Activated CD8-positive, alpha-beta T cell treated with anti-CD3 and anti-CD28 coated beads, Interleukin-2, amount 10 ng/mL, durations not matched to agents 7 days and 5 days (primary cell): ENCODE data around the gene HDLBP. TPM values are rescaled to one million over a fixed set of nuclear protein-coding genes. Genes with fewer than 3 reads are reported as not detected.

ENCODE experiments used
- ATAC-seq: fragments of 150-1000 bp; cut with Tn5 transposase; one replicate; pipeline ENCODE4 v1.10.0; 2021; ENCODE audit warnings: moderate library complexity
- CTCF ChIA-PET: fragments of 350-600 bp; sonication (Branson Sonifier 250); formaldehyde crosslinking; loops from one replicate; lab custom pipeline; 2021; ENCODE audit warnings: antibody characterized with exemption; lab: Charles Lee
- POLR2A ChIA-PET: fragments of 350-600 bp; sonication (Branson Sonifier 250); formaldehyde crosslinking; loops from one replicate; lab custom pipeline; 2021; ENCODE audit warnings: antibody characterized with exemption; lab: Charles Lee
- DNase-seq: peaks from one replicate; pipeline ENCODE4 v3.0.0-alpha.2; 2020
- H3K27ac Mint-ChIP-seq: one replicate; pipeline ENCODE4 v1.8.0; 2021; ENCODE audit warnings: mild to moderate bottlenecking, mixed read lengths
- H3K27me3 Mint-ChIP-seq: one replicate; pipeline ENCODE4 v1.8.0; 2021; ENCODE audit warnings: low read depth, mixed read lengths
- H3K36me3 Mint-ChIP-seq: one replicate; pipeline ENCODE4 v1.8.0; 2021; ENCODE audit warnings: low read depth, mixed read lengths
- H3K4me1 Mint-ChIP-seq: one replicate; pipeline ENCODE4 v1.8.0; 2021; ENCODE audit warnings: low read depth, mixed read lengths
- H3K4me3 Mint-ChIP-seq: one replicate; pipeline ENCODE4 v1.8.0; 2021; ENCODE audit warnings: mild to moderate bottlenecking, mixed read lengths
- H3K9me3 Mint-ChIP-seq: one replicate; pipeline ENCODE4 v1.8.0; 2022; ENCODE audit warnings: mixed read lengths; ENCODE audit not compliant: insufficient read depth
- total RNA-seq, 2 experiments: library from RNA; stranded (reverse); gene quantifications; one replicate each; pipeline ENCODE4 v1.2.3, GENCODE V29; 2021

HDLBP gene
- 100 to 1,000 TPM; 186 to 187 TPM for total RNA-seq

GRCh38 chr2:241315093-241315878 is at the start of gene HDLBP:
HDLBP (minus strand) TSS chr2:241315672; CDS start chr2:241266869, 48,803 bp downstream.
- peaks cover 43% of the 10 kb centered on the region for H3K36me3 Mint-ChIP-seq

GRCh38 chr2:241364781-241365180 is 49.3 kb upstream of the HDLBP start:
- H3K27ac Mint-ChIP-seq = no peak overlapping the region
- H3K36me3 Mint-ChIP-seq = no peaks in the 10 kb centered on the region
- H3K4me3 Mint-ChIP-seq = no peak overlapping the region
- H3K4me1 Mint-ChIP-seq = peaks cover 2% of the 10 kb centered on the region
- DNase-seq (no peak), ATAC-seq (no peak)
- CTCF ChIA-PET = no interaction called here
- H3K9me3 Mint-ChIP-seq = no peaks in the 10 kb centered on the region
- POLR2A ChIA-PET = no interaction called here
- H3K27me3 Mint-ChIP-seq = no peaks in the 10 kb centered on the region

More at GRCh38 chr2:241315093-241315878, at the start of gene HDLBP:
- Mint-ChIP-seq H3K4me3 (peak within 1 kb of the TSS; percentile 100), H3K9me3 (no peaks in the 10 kb centered on the region), H3K27ac (peak within 1 kb of the TSS; percentile 100), H3K4me1 (peaks cover 70% of the 10 kb centered on the region), H3K27me3 (no peaks in the 10 kb centered on the region)
- CTCF ChIA-PET = interaction anchor here (0.9 to 2.3 kb wide), 5 partner anchors 14 to 323 kb away, joined by 3 to 6 read pairs (median 4); partner anchors contain the start of gene ATG4B
- POLR2A ChIA-PET = interaction anchor here (0.6 to 3.5 kb wide), 20 partner anchors 8 to 807 kb away, joined by 3 to 24 read pairs (median 4); partner anchors contain the start of genes DTYMK and ING5
- DNase-seq (peak; percentile 100), ATAC-seq (peak; percentile 80)

GRCh38 chr2:241363426-241363825 is 48.0 kb upstream of the HDLBP start:
- POLR2A ChIA-PET = no interaction called here
- no peak overlapping the region for H3K27ac Mint-ChIP-seq
- CTCF ChIA-PET = no interaction called here
- no peak for DNase-seq
- no peaks in the 10 kb centered on the region for H3K36me3 Mint-ChIP-seq
- ATAC-seq = no peak
- peaks cover 11% of the 10 kb centered on the region for H3K4me1 Mint-ChIP-seq
- no peaks in the 10 kb centered on the region for H3K9me3 Mint-ChIP-seq
- no peak overlapping the region for H3K4me3 Mint-ChIP-seq
- H3K27me3 Mint-ChIP-seq = no peaks in the 10 kb centered on the region

GRCh38 chr2:241359481-241360045 is 44.1 kb upstream of the HDLBP start:
- CTCF ChIA-PET = interaction anchor here (1.0 kb wide), 1 partner anchor 300 kb away, joined by 3 read pairs; no protein-coding TSS in a partner anchor

GRCh38 chr2:241358470-241358869 is 43.0 kb upstream of the HDLBP start:
- ChIA-PET POLR2A (interaction anchor here (0.6 to 0.7 kb wide), 2 partner anchors 42 to 737 kb away, joined by 3 read pairs; partner anchors contain the start of gene SEPTIN2), CTCF (no interaction called here)
- no peaks in the 10 kb centered on the region for H3K9me3 Mint-ChIP-seq
- H3K27ac Mint-ChIP-seq = no peak overlapping the region
- no peaks in the 10 kb centered on the region for H3K27me3 Mint-ChIP-seq
- H3K4me3 Mint-ChIP-seq = no peak overlapping the region
- peaks cover 15% of the 10 kb centered on the region for H3K36me3 Mint-ChIP-seq
- ATAC-seq = no peak
- no peak for DNase-seq
- H3K4me1 Mint-ChIP-seq = peaks cover 26% of the 10 kb centered on the region

More at GRCh38 chr2:241359481-241360045, 44.1 kb upstream of the HDLBP start:
- POLR2A ChIA-PET = no interaction called here
- Mint-ChIP-seq H3K4me1 (peaks cover 26% of the 10 kb centered on the region), H3K27ac (no peak overlapping the region), H3K4me3 (no peak overlapping the region), H3K27me3 (no peaks in the 10 kb centered on the region), H3K9me3 (no peaks in the 10 kb centered on the region), H3K36me3 (peaks cover 5% of the 10 kb centered on the region)
- ATAC-seq = no peak
- no peak for DNase-seq

- DNase-seq (no peak), ATAC-seq (no peak)
- Mint-ChIP-seq H3K4me3 (peak overlapping the region; percentile 71), H3K4me1 (peaks cover 24% of the 10 kb centered on the region), H3K27me3 (no peaks in the 10 kb centered on the region), H3K36me3 (peaks cover 22% of the 10 kb centered on the region), H3K9me3 (no peaks in the 10 kb centered on the region), H3K27ac (no peak overlapping the region)
- ChIA-PET POLR2A (no interaction called here), CTCF (no interaction called here)
Observed at GRCh38 chr2:241357531-241357930, 42.1 kb upstream of the HDLBP start.

- CTCF ChIA-PET = no interaction called here
- no peak for ATAC-seq
- H3K9me3 Mint-ChIP-seq = no peaks in the 10 kb centered on the region
- H3K4me3 Mint-ChIP-seq = peak overlapping the region; percentile 71
- H3K27ac Mint-ChIP-seq = peak overlapping the region; percentile 80
- H3K4me1 Mint-ChIP-seq = peaks cover 27% of the 10 kb centered on the region
- peaks cover 27% of the 10 kb centered on the region for H3K36me3 Mint-ChIP-seq
- DNase-seq = no peak
- H3K27me3 Mint-ChIP-seq = no peaks in the 10 kb centered on the region
- POLR2A ChIA-PET = no interaction called here
Observed at GRCh38 chr2:241356871-241357260, 41.4 kb upstream of the HDLBP start.

- DNase-seq (peak; percentile 97), ATAC-seq (peak; percentile 95)
- H3K27me3 Mint-ChIP-seq = no peaks in the 10 kb centered on the region
- POLR2A ChIA-PET = no interaction called here
- CTCF ChIA-PET = no interaction called here
- H3K9me3 Mint-ChIP-seq = no peaks in the 10 kb centered on the region
- H3K36me3 Mint-ChIP-seq = peaks cover 29% of the 10 kb centered on the region
- H3K27ac Mint-ChIP-seq = peak within 1 kb of the TSS; percentile 86
- peak within 1 kb of the TSS; percentile 71 for H3K4me3 Mint-ChIP-seq
- peaks cover 27% of the 10 kb centered on the region for H3K4me1 Mint-ChIP-seq
Observed at GRCh38 chr2:241355983-241356870, 40.8 kb upstream of the HDLBP start, which contains the start of gene FARP2. FARP2 (plus strand) TSS chr2:241356285; CDS start chr2:241373108, 16,823 bp downstream.

- Mint-ChIP-seq H3K27me3 (no peaks in the 10 kb centered on the region), H3K9me3 (no peaks in the 10 kb centered on the region), H3K27ac (peak overlapping the region; percentile 69), H3K36me3 (peaks cover 38% of the 10 kb centered on the region), H3K4me1 (peaks cover 27% of the 10 kb centered on the region), H3K4me3 (no peak overlapping the region)
- ChIA-PET POLR2A (no interaction called here), CTCF (no interaction called here)
- DNase-seq = peak; percentile 75
- ATAC-seq = peak; percentile 28
Observed at GRCh38 chr2:241354668-241355658, 39.5 kb upstream of the HDLBP start.

GRCh38 chr2:241352227-241352626 is 36.8 kb upstream of the HDLBP start:
- CTCF ChIA-PET = no interaction called here
- Mint-ChIP-seq H3K27ac (no peak overlapping the region), H3K36me3 (peaks cover 51% of the 10 kb centered on the region), H3K4me3 (no peak overlapping the region), H3K27me3 (no peaks in the 10 kb centered on the region), H3K9me3 (no peaks in the 10 kb centered on the region), H3K4me1 (peaks cover 9% of the 10 kb centered on the region)
- no peak for DNase-seq
- ATAC-seq = no peak
- POLR2A ChIA-PET = no interaction called here
